GM18526 (cell line): Measurements from ENCODE around the gene FBXL20.

ENCODE experiments used
- POLR2A ChIP-seq: IDR thresholded peaks from 3 replicates; pipeline ENCODE4 v1.6.1; 2011; ENCODE audit not compliant: insufficient read length; ENCODE audit errors: extremely low read depth

FBXL20 gene

GRCh38 chr17:39225308-39225958 is 176.0 kb downstream of the FBXL20 start, which contains the start of gene STAC2:
STAC2 (minus strand) TSS chr17:39225945; CDS start chr17:39225502, 443 bp downstream.
- no peak for TF ChIP-seq POLR2A

GRCh38 chr17:39224778-39225307 is 176.6 kb downstream of the FBXL20 start:
- no peak for TF ChIP-seq POLR2A

- no peak for TF ChIP-seq POLR2A
These were observed 177.3 kb downstream of the FBXL20 start for GRCh38 chr17:39223907-39224777.

- no peak for TF ChIP-seq POLR2A
These were observed 178.3 kb downstream of the FBXL20 start for GRCh38 chr17:39222866-39223834.

DNA sequence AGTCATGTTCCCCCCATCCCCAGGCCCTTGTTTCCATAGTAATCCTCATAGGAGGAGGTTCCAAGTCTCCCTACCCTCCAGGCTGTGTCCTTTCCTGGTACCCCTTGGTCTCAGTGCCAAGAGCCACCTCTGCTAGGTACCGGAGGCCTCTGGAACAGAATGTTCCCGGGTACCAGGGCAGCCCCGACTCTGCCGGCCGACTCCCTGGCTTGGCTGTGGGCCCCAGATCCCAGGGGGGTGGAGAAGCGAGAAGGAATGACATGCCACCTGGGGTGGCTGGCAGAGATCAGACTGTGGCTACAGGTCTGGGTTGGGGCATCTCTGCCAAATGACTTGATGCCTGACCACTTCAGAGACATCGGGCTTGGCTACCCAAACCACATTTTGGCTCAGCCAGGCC is 179.3 kb downstream of the FBXL20 start:
- TF ChIP-seq POLR2A: no peak

DNA sequence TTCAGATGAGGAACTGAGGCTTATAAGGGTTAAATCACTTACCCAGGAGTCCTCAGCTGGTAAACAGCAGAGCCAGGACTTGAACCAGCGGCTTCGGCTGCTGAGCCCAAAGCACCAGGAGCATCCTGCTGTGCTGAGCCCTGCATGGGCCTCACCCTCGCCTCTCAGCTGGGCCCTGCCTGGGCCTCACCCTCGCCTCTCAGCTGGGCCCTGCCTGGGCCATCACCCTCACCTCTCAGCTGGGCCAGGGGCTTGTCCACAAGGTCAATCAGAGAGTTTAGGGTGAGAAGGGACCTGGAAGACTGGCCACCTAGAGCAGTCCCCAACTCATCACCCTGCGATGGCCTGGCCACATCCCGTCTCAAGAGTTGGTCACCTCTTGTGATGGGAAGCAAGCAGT is 179.9 kb downstream of the FBXL20 start:
- TF ChIP-seq POLR2A: no peak

GRCh38 chr17:39219647-39220154 is 181.7 kb downstream of the FBXL20 start:
- TF ChIP-seq POLR2A: no peak

- TF ChIP-seq POLR2A: no peak
These were observed 182.5 kb downstream of the FBXL20 start for GRCh38 chr17:39218906-39219305.

DNA sequence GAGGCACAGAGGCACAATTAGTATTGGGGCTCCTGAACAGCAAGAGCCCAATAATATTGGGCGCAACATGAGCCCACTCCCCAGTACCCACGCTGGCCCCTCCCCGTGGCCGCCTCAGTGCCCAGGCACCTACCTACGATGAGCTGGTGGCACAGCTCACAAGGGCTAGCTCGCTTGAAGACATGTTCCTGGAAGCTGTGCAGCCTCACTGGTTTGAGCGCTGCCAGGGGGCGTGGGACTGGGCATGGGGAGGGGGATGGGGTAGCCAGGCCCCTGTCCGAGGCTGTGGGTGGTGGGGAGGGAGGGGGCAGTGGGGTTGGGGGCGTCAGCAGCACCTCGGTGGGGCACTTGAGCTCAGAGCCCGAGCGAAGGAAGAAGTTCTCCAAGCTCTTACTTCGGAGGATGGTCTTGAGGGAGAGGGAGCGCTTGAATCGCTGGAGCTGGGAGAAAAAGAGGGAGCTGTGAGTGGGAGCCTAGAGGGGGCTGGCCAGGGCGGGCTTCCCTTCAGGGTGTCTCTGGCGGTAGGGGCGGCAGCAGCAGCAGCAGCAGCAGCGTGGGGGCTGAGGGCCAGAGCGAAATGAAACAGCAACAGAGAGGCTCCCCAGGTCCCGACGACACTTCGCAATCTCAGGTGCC is 183.6 kb downstream of the FBXL20 start:
- TF ChIP-seq POLR2A: no peak

GRCh38 chr17:39213852-39214251 is 187.6 kb downstream of the FBXL20 start:
- TF ChIP-seq POLR2A: no peak

- no peak for TF ChIP-seq POLR2A
These were observed 188.5 kb downstream of the FBXL20 start for GRCh38 chr17:39212841-39213480.

GRCh38 chr17:39212195-39212810 is 189.1 kb downstream of the FBXL20 start:
- TF ChIP-seq POLR2A: no peak

- TF ChIP-seq POLR2A: no peak
These were observed 191.4 kb downstream of the FBXL20 start for GRCh38 chr17:39210093-39210434.
